Hepatocyte (in vitro differentiated cells): ENCODE data around the gene ANAPC2.

Experiments used
- EZH2 ChIP-seq: fragments of 200-600 bp; sonication (generic); IDR thresholded peaks from 2 replicates; pipeline ENCODE4 v1.6.1; 2016; ENCODE audit warnings: antibody characterized with exemption, mild to moderate bottlenecking, borderline replicate concordance
- EZH2phosphoT487 ChIP-seq: fragments of 200-600 bp; sonication (generic); IDR thresholded peaks from one replicate; pipeline ENCODE4 v1.6.1; 2018; ENCODE audit warnings: antibody characterized with exemption, mild to moderate bottlenecking, low read depth, moderate library complexity; ENCODE audit not compliant: unreplicated experiment, severe bottlenecking
- TF ChIP-seq, protein P1 (sequence below): fragments of 200-600 bp; sonication (generic); IDR thresholded peaks from 2 replicates; pipeline ENCODE4 v1.5.1; 2016; ENCODE audit warnings: antibody characterized with exemption, mild to moderate bottlenecking; ENCODE audit not compliant: poor library complexity

DNA sequence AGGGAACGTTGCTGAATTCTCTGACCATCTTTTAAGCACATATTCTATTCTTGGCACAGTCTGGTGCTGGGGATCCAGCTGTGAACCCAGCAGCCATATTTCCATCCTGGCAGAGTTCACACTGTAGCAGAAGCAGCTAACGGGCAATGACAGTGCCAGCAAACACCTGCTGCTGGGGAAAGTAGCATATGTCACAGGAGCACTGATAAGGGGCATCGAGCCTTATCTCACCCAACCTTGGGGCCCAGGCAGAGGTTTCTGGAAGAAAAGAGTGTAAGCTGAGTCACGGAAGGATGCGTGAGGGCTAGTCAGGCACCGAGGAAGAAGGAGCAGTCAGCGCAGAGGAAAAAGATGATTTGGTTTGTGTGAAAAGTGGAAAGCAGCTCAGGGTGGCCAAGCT lies 18.2 kb upstream of the ANAPC2 start:
- no peak for TF ChIP-seq EZH2
- TF ChIP-seq, protein P1, sequence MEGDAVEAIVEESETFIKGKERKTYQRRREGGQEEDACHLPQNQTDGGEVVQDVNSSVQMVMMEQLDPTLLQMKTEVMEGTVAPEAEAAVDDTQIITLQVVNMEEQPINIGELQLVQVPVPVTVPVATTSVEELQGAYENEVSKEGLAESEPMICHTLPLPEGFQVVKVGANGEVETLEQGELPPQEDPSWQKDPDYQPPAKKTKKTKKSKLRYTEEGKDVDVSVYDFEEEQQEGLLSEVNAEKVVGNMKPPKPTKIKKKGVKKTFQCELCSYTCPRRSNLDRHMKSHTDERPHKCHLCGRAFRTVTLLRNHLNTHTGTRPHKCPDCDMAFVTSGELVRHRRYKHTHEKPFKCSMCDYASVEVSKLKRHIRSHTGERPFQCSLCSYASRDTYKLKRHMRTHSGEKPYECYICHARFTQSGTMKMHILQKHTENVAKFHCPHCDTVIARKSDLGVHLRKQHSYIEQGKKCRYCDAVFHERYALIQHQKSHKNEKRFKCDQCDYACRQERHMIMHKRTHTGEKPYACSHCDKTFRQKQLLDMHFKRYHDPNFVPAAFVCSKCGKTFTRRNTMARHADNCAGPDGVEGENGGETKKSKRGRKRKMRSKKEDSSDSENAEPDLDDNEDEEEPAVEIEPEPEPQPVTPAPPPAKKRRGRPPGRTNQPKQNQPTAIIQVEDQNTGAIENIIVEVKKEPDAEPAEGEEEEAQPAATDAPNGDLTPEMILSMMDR: no peak
- TF ChIP-seq EZH2phosphoT487: no peak
